HepG2 (cell line): ENCODE results near the gene ASB7. TPM values are rescaled to one million over a fixed set of nuclear protein-coding genes. Genes with fewer than 3 reads are reported as not detected.
A peak's percentile ranks its signal among the peaks of the same experiment; 100 is the strongest.

Source experiments
- ATF2 ChIP-seq: sonication (generic); formaldehyde crosslinking; IDR thresholded peaks from 2 replicates; pipeline ENCODE4 v1.4.0; 2020; ENCODE audit warnings: missing genetic modification reagents
- CBX5 ChIP-seq: sonication (generic); formaldehyde crosslinking; IDR thresholded peaks from 2 replicates; pipeline ENCODE4 v1.4.0; 2020; ENCODE audit warnings: missing genetic modification reagents, borderline replicate concordance
- CREB1 ChIP-seq, 2 experiments: fragments of 450-650 bp in 1 of 2; IDR thresholded peaks; 2 replicates each; pipeline ENCODE4 v1.6.1; 2016 to 2017; ENCODE audit warnings: control low read depth in 1 of 2, mild to moderate bottlenecking in 1 of 2, missing compliant biosample characterization in 1 of 2, missing genetic modification characterization in 1 of 2
- ELF1 ChIP-seq: sonication (generic); formaldehyde crosslinking; IDR thresholded peaks from 2 replicates; pipeline ENCODE4 v1.4.0; 2020; ENCODE audit warnings: missing genetic modification reagents
- IKZF5 ChIP-seq: IDR thresholded peaks from 2 replicates; pipeline ENCODE4 v1.6.1; 2018; ENCODE audit warnings: missing genetic modification reagents, mild to moderate bottlenecking, missing compliant biosample characterization
- ISL2 ChIP-seq: sonication (generic); formaldehyde crosslinking; IDR thresholded peaks from 2 replicates; pipeline ENCODE4 v1.5.0; 2020; ENCODE audit warnings: missing genetic modification reagents
- MTA1 ChIP-seq: sonication (generic); formaldehyde crosslinking; IDR thresholded peaks from 2 replicates; pipeline ENCODE4 v1.4.0; 2020; ENCODE audit warnings: missing genetic modification reagents, mild to moderate bottlenecking, borderline replicate concordance
- MXI1 ChIP-seq: IDR thresholded peaks from 3 replicates; pipeline ENCODE4 v1.6.1; 2012; ENCODE audit warnings: low read depth, low read length, inconsistent platforms, borderline replicate concordance
- MYNN ChIP-seq: sonication (generic); formaldehyde crosslinking; IDR thresholded peaks from 2 replicates; pipeline ENCODE4 v1.4.0; 2020; ENCODE audit warnings: mild to moderate bottlenecking, low read depth, missing genetic modification reagents
- PHF20 ChIP-seq: sonication (generic); formaldehyde crosslinking; IDR thresholded peaks from 2 replicates; pipeline ENCODE4 v1.5.0; 2020; ENCODE audit warnings: mild to moderate bottlenecking, missing genetic modification reagents
- POLR2AphosphoS5 ChIP-seq: IDR thresholded peaks from 2 replicates; pipeline ENCODE4 v1.6.1; 2012; ENCODE audit warnings: low read depth, low read length
- RBFOX2 ChIP-seq: fragments of 200-400 bp; formaldehyde crosslinking; IDR thresholded peaks from 2 replicates; pipeline ENCODE4 v1.6.1; 2017; ENCODE audit warnings: low read depth, mild to moderate bottlenecking, low read length
- SP1 ChIP-seq, 2 experiments: fragments of 450-650 bp in 1 of 2; sonication (generic) in 1 of 2; formaldehyde crosslinking in 1 of 2; IDR thresholded peaks; 2 replicates each; pipeline versions ENCODE4 v1.4.0 to v1.6.1; 2016 to 2020; ENCODE audit warnings: missing genetic modification reagents in 1 of 2
- ZBTB2 ChIP-seq: sonication (generic); formaldehyde crosslinking; IDR thresholded peaks from 2 replicates; pipeline ENCODE4 v1.8.0; 2022; ENCODE audit warnings: low read depth, missing genetic modification reagents
- ZBTB49 ChIP-seq: sonication (generic); formaldehyde crosslinking; IDR thresholded peaks from 2 replicates; pipeline ENCODE4 v1.4.0; 2020; ENCODE audit warnings: missing genetic modification reagents, borderline replicate concordance
- ZNF430 ChIP-seq: sonication (generic); formaldehyde crosslinking; IDR thresholded peaks from 2 replicates; pipeline ENCODE4 v1.9.0; 2021; ENCODE audit warnings: mild to moderate bottlenecking, missing genetic modification reagents
- ZNF446 ChIP-seq: sonication (generic); formaldehyde crosslinking; IDR thresholded peaks from 2 replicates; pipeline ENCODE4 v1.5.0; 2020; ENCODE audit warnings: mild to moderate bottlenecking, missing genetic modification reagents
- ZNF589 ChIP-seq: sonication (generic); formaldehyde crosslinking; conservative IDR thresholded peaks from 2 replicates; pipeline ENCODE4 v1.8.0; 2022; ENCODE audit warnings: mild to moderate bottlenecking, moderate library complexity, missing genetic modification reagents
- ZNF737 ChIP-seq: sonication (generic); formaldehyde crosslinking; IDR thresholded peaks from 2 replicates; pipeline ENCODE4 v1.5.0; 2020; ENCODE audit warnings: missing genetic modification reagents, mild to moderate bottlenecking, borderline replicate concordance
- polyA plus RNA-seq, 8 experiments: library from polyadenylated mRNA; depleted of rRNA in 3 of 8; stranded (reverse) in 7 of 8; unstranded in 1 of 8; fragments of >200 nt; fragmentation: Illumina TruSeq in 4 of 8; extraction: Trizol in 4 of 8; gene quantifications; 2 replicates each; pipeline versions ENCODE4 v1.2.1 to v1.2.3, GENCODE V29; 2011 to 2016; ENCODE audit warnings: low read depth in 4 of 8, missing spikeins in 1 of 8, mixed read lengths in 1 of 8; ENCODE audit not compliant: insufficient read depth in 1 of 8
- total RNA-seq, 5 experiments: library from RNA; depleted of rRNA; stranded (reverse); fragments of >200 nt; fragmentation: Illumina TruSeq; extraction: Trizol; gene quantifications; 2 replicates each; pipeline ENCODE4 v1.2.3, GENCODE V29; 2016; ENCODE audit warnings: low read depth in 1 of 5
- TF ChIP-seq, protein P1 (sequence below): sonication (generic); formaldehyde crosslinking; IDR thresholded peaks from 2 replicates; pipeline ENCODE4 v1.8.0; 2022; ENCODE audit warnings: mild to moderate bottlenecking, missing genetic modification reagents, borderline replicate concordance

The ASB7 gene
- total and polyA plus RNA-seq, 2 of the 13 experiments (the other 11 are each of a cell fraction or from before 2014, with no cell fraction given) = 7.7 to 12.1 TPM

DNA sequence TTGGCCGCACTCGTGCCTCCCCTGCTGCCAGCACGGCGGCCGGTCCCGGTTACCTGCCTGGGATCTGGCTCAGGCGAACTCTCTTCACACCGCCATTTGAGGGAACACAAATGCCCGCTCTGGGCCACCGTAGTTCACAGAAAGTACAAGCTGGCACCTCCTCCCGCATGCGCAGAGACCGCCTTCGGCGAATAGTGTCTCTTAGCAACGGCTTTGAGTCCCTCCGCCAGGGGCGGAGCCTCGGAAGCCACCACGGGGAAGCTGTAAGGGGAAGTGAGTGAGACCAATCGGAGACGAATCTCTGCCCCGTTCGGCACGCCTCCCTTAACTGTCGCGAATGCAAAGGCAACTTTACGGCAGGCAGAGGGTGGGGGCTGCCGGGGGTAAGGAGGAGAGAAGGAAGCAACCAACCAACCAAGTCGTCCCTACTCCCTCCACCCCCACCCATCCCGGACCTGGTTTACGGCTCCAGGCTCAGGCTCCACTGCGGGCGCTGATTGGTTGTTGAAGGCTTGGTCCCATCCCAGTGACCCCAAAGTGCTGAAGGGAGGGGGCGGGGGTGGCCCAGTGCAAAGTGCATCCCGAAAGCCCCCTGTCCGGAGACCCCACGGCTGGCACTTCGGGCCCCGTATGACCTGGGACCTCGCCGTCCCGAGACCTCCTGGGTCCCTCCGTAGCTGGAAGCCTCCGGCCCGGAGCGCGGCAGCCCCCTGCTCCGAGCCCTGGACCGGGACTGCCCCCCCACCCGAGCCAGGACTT is at the start of gene ASB7, which contains the start of gene LINS1 (continued):
- TF ChIP-seq ATF2 (CRISPR knock-in tag) (0 out of 2 replicates have a peak, but pooled peaks have one; percentile 18), ELF1 (CRISPR knock-in tag) (peak; percentile 79), IKZF5 (CRISPR knock-in tag) (peak; percentile 62), MYNN (CRISPR knock-in tag) (no peak), ZBTB49 (CRISPR knock-in tag) (0 out of 2 replicates have a peak, but pooled peaks have one; percentile 67), ZNF446 (CRISPR knock-in tag) (no peak), CREB1 (IDR thresholded peaks at IDR 0.05) (peak; percentile 39; the same call in 1 of the 2 replicates), CREB1 (CRISPR knock-in tag; IDR thresholded peaks at IDR 0.05) (peak; percentile 78), PHF20 (CRISPR knock-in tag) (peak; percentile 81), ISL2 (peak; percentile 17; the same call in 1 of the 2 replicates), ZNF737 (no peak), MTA1 (CRISPR knock-in tag) (peak; percentile 79; the same call in 1 of the 2 replicates), ZNF589 (CRISPR knock-in tag) (0 out of 2 replicates have a peak, but pooled peaks have one; percentile 16), POLR2AphosphoS5 (peak; percentile 66), RBFOX2 (peak; percentile 88), ZBTB2 (peak; percentile 52; the same call in 1 of the 2 replicates), ZNF430 (peak; percentile 69; the same call in 1 of the 2 replicates), MXI1 (peak; percentile 94; the same call in 2 of the 3 replicates), SP1 (IDR thresholded peaks at IDR 0.05) (no peak), SP1 (CRISPR knock-in tag; IDR thresholded peaks at IDR 0.05) (peak; percentile 59), CBX5 (no peak; the same call in none of the 2 replicates)
- TF ChIP-seq, protein P1, sequence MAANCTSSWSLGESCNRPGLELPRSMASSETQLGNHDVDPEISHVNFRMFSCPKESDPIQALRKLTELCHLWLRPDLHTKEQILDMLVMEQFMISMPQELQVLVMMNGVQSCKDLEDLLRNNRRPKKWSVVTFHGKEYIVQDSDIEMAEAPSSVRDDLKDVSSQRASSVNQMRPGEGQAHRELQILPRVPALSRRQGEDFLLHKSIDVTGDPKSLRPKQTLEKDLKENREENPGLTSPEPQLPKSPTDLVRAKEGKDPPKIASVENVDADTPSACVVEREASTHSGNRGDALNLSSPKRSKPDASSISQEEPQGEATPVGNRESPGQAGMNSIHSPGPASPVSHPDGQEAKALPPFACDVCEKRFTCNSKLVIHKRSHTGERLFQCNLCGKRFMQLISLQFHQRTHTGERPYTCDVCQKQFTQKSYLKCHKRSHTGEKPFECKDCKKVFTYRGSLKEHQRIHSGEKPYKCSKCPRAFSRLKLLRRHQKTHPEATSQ (CRISPR knock-in tag) = no peak
